Kidney (tissue), 14 donors: ENCODE measurements around the gene TSKU. TPM values are rescaled to one million over a fixed set of nuclear protein-coding genes. Genes with fewer than 3 reads are reported as not detected.
A peak's percentile ranks its signal among the peaks of the same experiment; 100 is the strongest.

ENCODE experiments used
- DNase-seq, 5 donors: peaks; one replicate each; pipeline ENCODE4 v3.0.0-alpha.2; 2013 to 2020
- FAIRE-seq: peaks from 2 replicates; lab custom pipeline; 2012; peaks lifted over from hg19 to GRCh38; lab: Jason Lieb, UNC
- H3K27ac ChIP-seq, 2 donors: one replicate each; pipeline ENCODE4 v1.7.0; 2013; ENCODE audit warnings: low read depth in 2 of 2, low read length in 2 of 2, inconsistent platforms in 1 of 2
- H3K27me3 ChIP-seq: one replicate; pipeline ENCODE4 v1.7.1; 2013; ENCODE audit warnings: low read length, inconsistent platforms; ENCODE audit not compliant: control insufficient read depth, insufficient read depth
- H3K36me3 ChIP-seq, 3 donors: one replicate each; pipeline versions ENCODE4 v1.7.0 to v1.7.1; 2013; ENCODE audit warnings: low read length in 3 of 3, control low read depth in 1 of 3, inconsistent platforms in 1 of 3; ENCODE audit not compliant: insufficient read depth in 3 of 3, control insufficient read depth in 2 of 3
- H3K4me1 ChIP-seq, 3 donors: one replicate each; pipeline versions ENCODE4 v1.7.0 to v1.7.1; 2013; ENCODE audit warnings: low read length in 3 of 3, inconsistent platforms in 1 of 3, low read depth in 1 of 3; ENCODE audit not compliant: control insufficient read depth in 2 of 3, insufficient read depth in 2 of 3
- H3K4me3 ChIP-seq, 3 donors: one replicate each; pipeline versions ENCODE4 v1.7.0 to v1.8.1; 2013; ENCODE audit warnings: low read length in 3 of 3, control low read depth in 1 of 3, inconsistent platforms in 1 of 3
- H3K9ac ChIP-seq, 3 donors: one replicate each; pipeline versions ENCODE4 v1.7.0 to v1.7.1; 2013; ENCODE audit warnings: low read length in 3 of 3, control low read depth in 1 of 3, inconsistent platforms in 1 of 3
- H3K9me3 ChIP-seq, 3 donors: one replicate each; pipeline versions ENCODE4 v1.7.0 to v1.7.1; 2013; ENCODE audit warnings: low read length in 3 of 3, control low read depth in 1 of 3, inconsistent platforms in 1 of 3; ENCODE audit not compliant: control insufficient read depth in 2 of 3, insufficient read depth in 1 of 3
- CTCF ChIP-seq: IDR thresholded peaks from 3 replicates; pipeline ENCODE4 v1.5.1; 2012; ENCODE audit warnings: mild to moderate bottlenecking, moderate library complexity, borderline replicate concordance; ENCODE audit not compliant: insufficient read depth; ENCODE audit errors: extremely low read depth
- intact Hi-C: fragments of 100-400 bp; cut with DNase I; formaldehyde crosslinking; loops from one replicate; pipeline ENCODE4 v1.11.1; 2022
- polyA plus RNA-seq: library from polyadenylated mRNA; stranded (reverse); fragments of 350-450 nt; fragmentation: Illumina TruSeq; extraction: RNeasy Lipid Tissue Mini Kit (QIAGEN cat#74804); gene quantifications from one replicate; pipeline ENCODE4 v1.2.3, GENCODE V29; 2014; ENCODE audit warnings: low read depth, low replicate concordance; ENCODE audit not compliant: insufficient read depth
- total RNA-seq: library from RNA; stranded (reverse); fragmentation: NEBNext Ultra II Directional; extraction: Animal tissue kit (Norgen Biotek cat#: 25700); gene quantifications from one replicate; pipeline ENCODE4 v1.2.1, GENCODE V29; 2021
- donor health status: control.
- donor health status: control.
- donor health status: control.
- donor health status: control.
- donor health status: control.
- donor health status: DM: yes; HTN: yes; CAD: no.
- donor health status: Normal renal cell carcinoma (clear cell type).

The TSKU gene
- total and polyA plus RNA-seq, 2 donors from 2014 or later = 27.3 to 41.0 TPM

- intact Hi-C loops = no loop called here
- peaks cover 0 to 3% (median 0%) of the 10 kb centered on the region in 3 donors for H3K4me1 ChIP-seq
Observed at GRCh38 chr11:76839311-76839710, 56.2 kb downstream of the TSKU start.

GRCh38 chr11:76841923-76842452 is 58.8 kb downstream of the TSKU start:
- Histone ChIP-seq H3K9me3 (no peaks in the 10 kb centered on the region), H3K9ac (no peak overlapping the region), H3K27ac (no peak overlapping the region), H3K4me3 (no peak overlapping the region), H3K36me3 (no peaks in the 10 kb centered on the region), H3K4me1 (peaks cover 0 to 1% (median 0%) of the 10 kb centered on the region in 3 donors), H3K27me3 (no peaks in the 10 kb centered on the region)
- no peak for FAIRE-seq
- intact Hi-C loops = no loop called here
- no peak for TF ChIP-seq CTCF
- no peak for DNase-seq

More at GRCh38 chr11:76839311-76839710, 56.2 kb downstream of the TSKU start:
- Histone ChIP-seq H3K9me3 (no peaks in the 10 kb centered on the region), H3K9ac (no peak overlapping the region), H3K4me3 (no peak overlapping the region), H3K36me3 (no peaks in the 10 kb centered on the region), H3K27ac (no peak overlapping the region), H3K27me3 (no peaks in the 10 kb centered on the region)
- no peak for TF ChIP-seq CTCF
- peak in 2 of 5 donors; percentile 20 to 26 for DNase-seq
- no peak for FAIRE-seq

GRCh38 chr11:76843907-76844306 is 60.8 kb downstream of the TSKU start:
- no peak overlapping the region for H3K4me3 ChIP-seq
- H3K27me3 ChIP-seq = no peaks in the 10 kb centered on the region
- no peak overlapping the region for H3K27ac ChIP-seq
- no peaks in the 10 kb centered on the region for H3K9me3 ChIP-seq
- no peak for FAIRE-seq
- H3K4me1 ChIP-seq = peaks cover 0 to 4% (median 0%) of the 10 kb centered on the region in 3 donors
- no peak overlapping the region for H3K9ac ChIP-seq
- H3K36me3 ChIP-seq = no peaks in the 10 kb centered on the region
- intact Hi-C loops = no loop called here
- TF ChIP-seq CTCF = no peak
- no peak for DNase-seq

- H3K4me3 ChIP-seq = no peak overlapping the region
- peaks cover 0 to 4% (median 0%) of the 10 kb centered on the region in 3 donors for H3K4me1 ChIP-seq
- no peaks in the 10 kb centered on the region for H3K36me3 ChIP-seq
- H3K27ac ChIP-seq = no peak overlapping the region
- intact Hi-C loops = no loop called here
- H3K9me3 ChIP-seq = no peaks in the 10 kb centered on the region
- FAIRE-seq (no peak), DNase-seq (no peak)
- no peaks in the 10 kb centered on the region for H3K27me3 ChIP-seq
- no peak overlapping the region for H3K9ac ChIP-seq
- no peak for TF ChIP-seq CTCF
Observed at GRCh38 chr11:76844511-76844910, 61.4 kb downstream of the TSKU start.
